ENCODE results near the gene DAAM1.

GRCh38 chr14:59374048-59374447 is 185.6 kb downstream of the DAAM1 start:
- no peak for TF ChIP-seq POLR2AphosphoS5 (IDR thresholded peaks at IDR 0.05)
- TF ChIP-seq CTCF (IDR thresholded peaks at IDR 0.05), result no peak
- TF ChIP-seq POLR2A (IDR thresholded peaks at IDR 0.05), result no peak
- no peak for TF ChIP-seq EP300 (IDR thresholded peaks at IDR 0.05)

All from upper lobe of left lung (tissue), 4 donors.